GM03348 (cell line): Measurements from ENCODE around the gene PEX14.

Source experiments
- DNase-seq: peaks from one replicate; pipeline ENCODE4 v3.0.0; 2012; ENCODE audit warnings: low spot score

Gene PEX14

GRCh38 chr1:10546896-10547295, 72.1 kb downstream of the PEX14 start:
- DNase-seq: no peak

DNA sequence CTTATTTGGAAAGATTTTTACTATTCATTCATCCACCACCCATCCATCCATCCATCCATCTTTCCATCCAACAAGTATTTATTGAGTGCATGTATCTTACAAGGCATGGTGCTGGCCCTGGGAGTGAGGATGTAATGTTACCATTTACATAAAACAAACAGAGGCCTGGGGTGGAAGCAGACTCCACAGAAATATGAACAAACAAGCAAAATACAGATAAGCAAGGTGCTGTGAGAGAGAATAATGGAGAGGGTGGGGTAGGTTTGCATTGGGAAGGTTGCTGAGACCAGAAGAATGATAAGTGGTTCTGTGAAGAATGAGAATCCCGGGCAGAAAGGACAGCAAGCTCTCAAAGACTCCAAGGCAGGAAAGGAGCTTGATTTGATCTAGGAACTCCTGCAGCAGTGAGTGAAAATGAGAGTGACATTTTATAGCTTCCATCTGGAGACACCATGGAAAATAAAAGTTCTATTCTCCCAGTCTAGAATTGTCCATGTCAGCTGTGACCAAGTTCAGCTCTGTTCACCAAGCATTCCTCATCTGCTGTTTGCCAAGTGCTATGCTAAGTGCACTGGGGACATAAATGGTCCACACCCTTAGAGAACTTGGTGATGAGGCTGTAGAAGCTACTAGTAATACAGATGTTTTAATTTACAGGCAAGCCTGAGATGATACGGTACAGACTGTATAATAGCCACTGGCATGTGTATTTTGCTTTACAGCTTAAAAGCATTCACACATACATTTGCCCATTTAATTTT, 75.3 kb downstream of the PEX14 start:
- DNase-seq: no peak

- DNase-seq: no peak
Observed at GRCh38 chr1:10553118-10553517, 78.4 kb downstream of the PEX14 start.

DNA sequence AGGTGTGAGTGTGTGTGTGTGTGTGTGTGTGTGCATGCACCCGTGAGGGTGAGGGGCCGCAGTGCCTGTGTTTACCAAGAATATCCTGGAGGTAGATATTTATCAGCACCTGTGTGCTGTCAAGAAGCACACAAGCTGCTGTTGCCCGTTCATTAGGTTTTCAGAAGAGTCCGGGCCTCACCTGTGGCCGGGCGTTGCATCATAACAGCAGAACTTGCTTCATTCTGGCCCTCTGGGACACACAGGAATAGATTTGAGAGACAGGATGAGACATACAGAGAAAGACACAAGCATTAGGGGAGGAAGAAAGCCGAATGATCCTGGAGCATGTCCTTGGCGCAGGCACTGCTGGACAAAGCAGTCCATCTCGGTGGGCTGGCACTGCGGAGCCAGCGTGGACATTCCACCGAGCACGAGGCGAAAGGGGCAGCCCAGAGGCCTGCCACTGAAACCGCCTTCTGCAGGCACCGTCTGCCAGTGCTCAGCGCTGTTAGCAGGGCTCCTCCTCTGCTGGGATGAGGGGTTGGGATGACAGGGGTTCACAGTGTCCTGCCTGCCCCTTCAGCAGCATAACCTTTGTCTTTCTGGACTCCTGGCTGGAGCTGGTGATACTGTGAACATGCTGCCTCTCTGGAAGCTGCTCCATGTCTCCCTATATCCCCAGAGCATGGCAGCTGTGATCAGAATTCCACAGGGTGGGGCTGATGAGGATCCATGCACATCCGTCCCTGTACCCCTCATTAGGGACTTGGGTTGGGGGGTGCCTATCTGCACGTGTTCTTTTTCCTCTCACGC, 81.1 kb downstream of the PEX14 start:
- no peak for DNase-seq

GRCh38 chr1:10556430-10557005, 81.8 kb downstream of the PEX14 start:
- DNase-seq: no peak

DNA sequence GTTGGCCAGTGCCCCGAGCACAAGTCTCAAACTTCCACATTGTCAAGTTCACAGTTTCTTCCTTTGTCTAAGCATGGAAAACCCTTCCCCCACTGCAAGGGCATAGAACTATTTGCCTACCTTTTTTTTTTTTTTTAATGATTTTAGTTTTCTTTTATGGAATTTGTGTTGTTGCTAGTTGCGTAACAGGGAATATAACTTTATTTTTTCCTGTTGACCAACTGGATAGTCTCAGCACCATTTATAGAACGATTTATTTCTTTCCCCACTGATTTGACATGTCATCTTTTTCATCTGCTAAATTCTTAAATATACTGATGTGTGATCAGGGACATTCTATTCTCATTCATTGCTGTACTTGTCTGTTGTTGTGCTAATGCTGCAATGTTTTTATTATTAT, 83.0 kb downstream of the PEX14 start:
- DNase-seq: no peak

- no peak for DNase-seq
Observed at GRCh38 chr1:10559386-10559785, 84.6 kb downstream of the PEX14 start.

DNA sequence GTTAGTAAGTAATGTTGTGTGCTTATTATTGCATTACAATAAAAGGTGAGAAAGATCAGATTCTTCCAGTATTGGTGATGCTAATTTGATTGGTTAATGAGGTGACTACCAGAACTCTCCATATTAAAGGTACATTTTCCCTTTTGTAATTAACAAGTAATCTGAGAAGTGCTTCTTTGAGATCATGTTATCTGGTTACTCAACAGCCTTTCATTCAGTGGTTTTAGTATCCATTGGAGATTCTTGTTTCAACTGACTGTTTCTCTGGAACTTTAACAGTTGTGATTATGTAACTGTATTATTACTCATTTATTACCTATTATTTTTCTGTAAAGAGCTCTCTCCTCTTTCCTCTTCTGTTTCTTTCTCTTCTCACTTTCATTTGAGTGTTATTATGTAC, 86.7 kb downstream of the PEX14 start:
- DNase-seq: peak; percentile 53

GRCh38 chr1:10561955-10562354, 87.2 kb downstream of the PEX14 start:
- no peak for DNase-seq

DNA sequence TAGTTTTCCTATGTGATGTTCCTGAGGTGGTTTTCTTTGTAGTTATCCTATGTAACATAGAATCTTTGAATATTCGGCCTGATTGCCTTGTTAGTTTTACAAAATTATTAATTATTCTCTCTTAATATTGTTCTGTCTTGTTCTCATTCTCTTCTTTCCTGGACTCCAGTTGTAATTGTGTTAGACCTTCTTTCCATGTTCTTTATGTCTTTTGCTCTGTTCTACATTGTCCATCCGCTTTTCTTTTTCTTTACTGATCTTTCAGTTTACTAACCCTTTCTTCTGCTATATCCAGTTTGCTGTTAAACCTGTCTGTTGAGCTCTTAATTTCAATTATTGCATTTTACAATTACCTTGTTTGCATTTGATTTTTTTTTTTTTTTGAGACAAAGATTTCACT, 89.3 kb downstream of the PEX14 start:
- no peak for DNase-seq

DNA sequence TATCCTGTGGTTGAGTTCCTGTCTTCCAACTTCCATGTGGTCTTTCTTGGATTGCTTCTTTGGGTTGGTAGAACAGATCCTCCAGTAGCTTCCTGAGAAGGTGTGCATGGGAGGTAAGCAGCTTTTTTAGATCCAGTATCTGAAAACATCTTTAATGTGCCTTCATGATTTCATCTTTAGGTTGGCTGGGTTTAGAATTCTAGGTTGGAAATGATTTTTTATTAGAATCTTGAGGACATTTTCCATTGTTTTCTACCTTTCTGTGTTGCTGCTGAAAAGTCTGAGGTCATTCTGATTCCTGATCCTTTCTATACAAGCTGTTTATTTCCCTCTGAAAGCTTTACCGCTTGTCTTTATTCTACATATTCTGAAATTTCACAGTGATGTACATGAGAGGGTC, 94.8 kb downstream of the PEX14 start:
- no peak for DNase-seq

DNA sequence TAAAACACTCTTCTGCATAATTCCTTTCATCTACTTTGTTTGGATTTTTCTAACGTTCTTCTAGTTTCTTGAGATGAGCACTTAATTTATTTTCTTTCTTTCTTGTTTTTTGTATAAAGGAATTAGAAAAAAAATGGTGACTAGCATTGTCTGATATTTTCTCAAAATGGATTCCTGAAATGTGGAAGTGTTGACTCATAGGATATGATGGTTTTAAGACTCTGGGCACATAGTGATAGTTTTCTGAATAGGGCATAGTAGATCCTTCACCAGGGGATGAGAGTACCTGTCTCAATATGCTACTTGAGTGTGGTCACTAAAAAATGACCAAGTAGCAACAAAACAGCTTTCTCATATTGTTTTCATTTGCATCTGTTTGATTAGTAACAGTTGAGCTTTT, 100.9 kb downstream of the PEX14 start:
- peak; percentile 72 for DNase-seq

DNA sequence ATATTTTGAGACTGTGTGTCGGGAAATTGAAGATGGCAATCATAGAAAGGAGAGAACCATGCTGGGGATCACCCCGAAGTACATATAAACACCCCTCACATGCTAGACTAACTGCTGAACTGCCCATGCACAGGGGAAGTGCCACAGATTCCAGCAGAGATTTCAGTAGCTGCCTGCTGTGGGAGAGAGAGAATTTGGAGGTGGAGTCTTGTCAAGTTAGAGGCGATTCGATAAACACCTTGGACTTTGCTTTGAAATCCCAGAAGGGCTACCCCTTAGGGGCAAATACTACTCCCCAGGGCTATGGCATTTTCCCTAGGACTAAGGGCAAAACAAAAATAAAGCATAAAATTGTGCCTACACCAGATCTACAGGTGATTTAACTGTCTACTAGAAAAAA, 103.3 kb downstream of the PEX14 start:
- DNase-seq: no peak

DNA sequence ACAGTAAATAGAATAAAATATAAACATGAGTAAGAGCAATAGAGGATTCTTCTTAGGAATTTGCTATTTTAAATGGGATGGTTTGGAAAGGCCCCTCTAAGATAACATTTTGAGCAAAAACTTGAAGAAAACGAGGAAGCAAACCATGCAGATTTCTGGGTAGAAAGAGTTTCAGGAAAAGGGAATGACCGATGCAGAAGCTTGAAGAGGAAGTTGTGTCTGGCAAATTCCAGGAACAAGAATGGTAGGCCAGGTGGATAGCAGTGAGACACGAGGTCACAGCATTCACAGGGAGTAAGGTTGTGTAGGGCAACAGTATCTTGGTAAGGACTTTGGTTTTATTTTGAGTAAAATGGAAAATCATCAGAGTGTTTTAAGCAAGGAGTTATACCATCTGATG, 108.9 kb downstream of the PEX14 start:
- no peak for DNase-seq

DNA sequence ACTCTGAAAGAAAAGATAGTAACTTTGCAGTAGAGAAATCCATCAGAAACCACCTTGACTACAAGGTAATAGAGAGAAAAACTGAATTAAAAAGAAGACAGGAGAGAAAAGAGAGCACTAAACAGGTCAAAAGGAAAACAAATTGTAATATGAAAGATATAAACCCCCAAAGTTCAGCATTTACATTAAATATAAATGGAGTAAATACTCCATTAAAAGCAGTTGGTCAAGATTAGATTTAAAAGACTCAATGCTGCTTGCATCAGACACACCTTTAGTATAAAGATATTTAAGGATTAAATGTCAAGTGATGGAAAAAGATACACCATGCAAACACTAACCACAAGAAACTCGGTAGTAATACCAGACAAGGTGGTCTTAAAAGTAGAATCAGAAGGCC, 110.5 kb downstream of the PEX14 start:
- no peak for DNase-seq

- no peak for DNase-seq
Observed at GRCh38 chr1:10586125-10586524, 111.4 kb downstream of the PEX14 start.

DNA sequence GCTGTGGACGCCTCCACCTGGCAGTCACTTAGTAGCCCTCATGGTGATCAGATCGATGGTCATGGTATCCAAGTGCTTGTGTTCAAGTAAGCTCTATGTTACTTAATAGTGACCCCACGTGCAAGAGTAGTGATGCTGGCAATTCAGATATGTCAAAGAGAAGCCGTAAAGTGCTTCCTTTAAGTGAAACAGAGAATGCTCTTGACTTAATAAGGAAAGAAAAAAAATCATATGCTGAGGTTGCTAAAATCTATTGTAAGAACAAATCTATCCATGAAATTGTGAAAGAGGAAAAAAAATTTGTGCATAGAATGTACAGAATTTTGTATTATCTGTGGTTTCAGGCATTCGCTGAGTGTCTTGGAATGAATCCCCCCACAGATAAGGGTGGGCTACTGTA, 113.9 kb downstream of the PEX14 start:
- DNase-seq: no peak

GRCh38 chr1:10589074-10589473, 114.3 kb downstream of the PEX14 start:
- DNase-seq: no peak

DNA sequence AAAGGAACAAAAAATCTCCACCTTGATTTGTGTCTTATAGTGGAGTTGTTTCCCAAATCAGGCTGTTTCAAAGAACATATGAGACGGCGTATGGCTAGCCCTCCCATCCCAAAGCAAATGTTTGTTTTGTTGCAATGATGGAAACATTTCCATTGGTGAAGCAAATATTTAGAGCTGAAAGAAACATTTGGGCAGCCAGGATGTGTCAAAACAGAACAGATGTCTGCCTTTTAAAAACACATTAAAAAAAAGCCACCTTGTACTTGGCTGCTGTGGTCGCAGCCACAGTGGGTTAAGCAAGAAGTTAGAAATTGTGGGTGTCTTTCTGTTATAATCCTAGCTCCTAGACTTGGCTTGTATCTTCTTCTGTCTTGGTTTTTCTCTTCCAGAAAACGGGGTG, 116.3 kb downstream of the PEX14 start:
- DNase-seq: no peak

- no peak for DNase-seq
Observed at GRCh38 chr1:10592373-10592772, 117.6 kb downstream of the PEX14 start.

GRCh38 chr1:10593750-10594149, 119.0 kb downstream of the PEX14 start:
- DNase-seq: no peak

DNA sequence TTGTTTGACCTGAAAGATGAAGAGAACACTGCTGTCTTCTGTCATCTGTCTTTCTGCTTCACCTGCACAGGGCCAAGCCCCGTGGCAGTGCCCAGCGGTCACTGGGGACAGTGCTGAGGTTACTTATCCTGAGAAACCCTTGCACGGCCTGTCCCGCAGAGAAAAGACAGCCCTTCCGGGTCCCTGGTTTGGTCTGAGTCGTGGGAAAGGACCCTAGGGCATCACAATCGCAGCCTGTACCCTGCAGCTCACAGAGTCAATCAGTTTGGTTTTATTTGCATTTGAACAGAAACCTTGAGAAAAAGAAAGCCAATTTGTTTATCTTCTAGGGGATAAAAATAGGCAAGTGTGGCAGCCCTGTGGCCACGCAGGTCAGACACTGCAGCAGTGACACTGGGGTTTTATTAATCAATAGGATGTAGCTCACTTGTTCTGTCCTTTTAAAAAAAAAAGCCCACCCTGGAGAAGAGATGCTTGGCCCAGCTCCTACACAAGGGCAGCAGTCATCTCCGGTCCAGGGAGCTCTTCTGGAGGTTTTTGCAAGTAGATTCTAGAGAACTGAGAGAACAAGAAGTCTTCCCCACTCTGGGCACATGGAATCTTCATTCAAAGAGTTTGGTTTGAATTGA, 120.0 kb downstream of the PEX14 start:
- no peak for DNase-seq

DNA sequence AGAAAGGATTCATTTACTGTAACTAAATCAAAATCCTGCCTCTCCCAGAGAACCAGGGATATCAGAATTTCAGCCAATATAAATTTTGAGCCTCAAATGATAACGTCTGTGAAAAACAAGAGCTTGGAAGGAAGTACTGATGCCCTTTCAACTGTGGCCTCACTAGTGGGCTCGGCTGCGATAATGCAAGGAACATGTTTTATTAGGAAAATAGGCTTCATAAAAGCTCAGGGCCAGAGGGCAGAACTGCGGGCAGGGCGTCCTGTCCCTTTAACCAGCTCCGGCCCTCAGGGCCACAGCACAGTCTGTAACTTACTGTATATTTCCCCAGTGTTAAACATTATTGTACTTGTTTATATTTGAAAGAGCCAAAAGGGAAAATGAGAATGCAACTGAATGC, 122.0 kb downstream of the PEX14 start:
- no peak for DNase-seq
